Ovary (tissue), 9 donors: ENCODE results near the gene ZFPM1. TPM values are rescaled to one million over a fixed set of nuclear protein-coding genes. Genes with fewer than 3 reads are reported as not detected.

Source experiments
- DNase-seq, 5 donors: peaks; one replicate each; pipeline ENCODE4 v3.0.0-alpha.2; 2019 to 2020
- H3K27ac ChIP-seq, 2 donors: fragments of 200-600 bp; one replicate each; pipeline versions ENCODE4 v1.5.1 to v1.8.0; 2019 to 2022
- H3K27me3 ChIP-seq: fragments of 200-600 bp; one replicate; pipeline ENCODE4 v1.8.0; 2022
- H3K36me3 ChIP-seq: fragments of 200-600 bp; sonication (generic); one replicate; pipeline ENCODE4 v1.5.1; 2019
- H3K4me1 ChIP-seq: one replicate; pipeline ENCODE4 v1.8.1; 2013; ENCODE audit warnings: mild to moderate bottlenecking, moderate library complexity; ENCODE audit not compliant: insufficient read depth
- H3K4me3 ChIP-seq: fragments of 200-600 bp; sonication (generic); one replicate; pipeline ENCODE4 v1.5.1; 2017
- H3K9me3 ChIP-seq, 2 donors: fragments of 200-600 bp in 1 of 2; sonication (generic) in 1 of 2; one replicate each; pipeline versions ENCODE4 v1.5.1 to v1.8.1; 2013 to 2019; ENCODE audit warnings: mild to moderate bottlenecking in 1 of 2, moderate library complexity in 1 of 2
- CTCF ChIP-seq, 3 donors: fragments of 450-650 bp in 2 of 3; fragments of 200-600 bp in 1 of 3; IDR thresholded peaks; one replicate each; pipeline versions ENCODE4 v1.5.1 to v1.8.0; 2016 to 2022; ENCODE audit warnings: antibody characterized with exemption in 3 of 3, mild to moderate bottlenecking in 1 of 3
- EP300 ChIP-seq: sonication (generic); formaldehyde crosslinking; IDR thresholded peaks from one replicate; pipeline ENCODE4 v1.6.1; 2017; ENCODE audit warnings: antibody characterized with exemption
- POLR2A ChIP-seq: fragments of 450-650 bp; IDR thresholded peaks from one replicate; pipeline ENCODE4 v1.6.1; 2017; ENCODE audit warnings: antibody characterized with exemption, mild to moderate bottlenecking, moderate library complexity
- WGBS, 3 donors: extraction: QIAGEN DNeasy Blood & Tissue Kit in 1 of 3; methylation state at CpG; one replicate each; pipeline versions ENCODE4 v1.1.5 to v1.1.7; 2013 to 2017; 5-methylcytosine and 5-hydroxymethylcytosine counted together
- intact Hi-C, 4 donors: fragments of 100-400 bp; cut with DNase I; formaldehyde crosslinking; loops; one replicate each; pipeline versions ENCODE4 v1.11.0 to v1.15.1; 2022 to 2023
- polyA plus RNA-seq, 2 donors: library from polyadenylated mRNA; stranded (reverse); fragments of 200-250 nt in 1 of 2; fragments of 350-450 nt in 1 of 2; fragmentation: Illumina TruSeq in 1 of 2; extraction: RNeasy Lipid Tissue Mini Kit (QIAGEN cat#74804) in 1 of 2; gene quantifications; one replicate each; pipeline ENCODE4 v1.2.3, GENCODE V29; 2013 to 2014
- total RNA-seq, 7 donors: library from RNA; depleted of rRNA in 2 of 7; stranded (reverse); fragments of >200 nt in 2 of 7; fragmentation: NEBNext Ultra II Directional in 3 of 7; extraction: Animal tissue kit (Norgen Biotek cat#: 25700) in 3 of 7; gene quantifications; one replicate each; pipeline versions ENCODE4 v1.1.0 to v1.2.4, GENCODE V29; 2016 to 2023
- donor health status: DM: no; HTN: no; CAD: no; lungs with moderate emphysema.
- donor health status: DM: no; HTN: no; CAD: no.
- donor health status: Bipolar disorder and iron deficiency.
- donor health status: DM: yes; HTN: yes; CAD: no.
- donor health status: DM: no; HTN: no; CAD: no.
- donor health status: DM: yes; HTN: yes; CAD: no.

The ZFPM1 gene
- total and polyA plus RNA-seq, 9 donors: 0.10 to 11.4 (median 3.5) TPM

- Histone ChIP-seq H3K36me3 (no peaks in the 10 kb centered on the region), H3K4me1 (peaks cover 2% of the 10 kb centered on the region), H3K27me3 (no peaks in the 10 kb centered on the region), H3K4me3 (no peak overlapping the region), H3K9me3 (no peaks in the 10 kb centered on the region), H3K27ac (no peak overlapping the region)
- TF ChIP-seq CTCF (IDR thresholded peaks at IDR 0.05): peak; percentile 95 to 97 (median 97)
- no peak for TF ChIP-seq POLR2A
- no peak for TF ChIP-seq EP300
- intact Hi-C loops: loop anchor here (1.0 to 10.0 kb wide), 5 partner anchors 84 to 122 kb away; no protein-coding TSS in a partner anchor
- DNase-seq: peak; percentile 71 to 87 (median 83)
- WGBS, 3 donors: 11 to 19% (median 17%) methylated on average over 18 to 40 of the region's 40 CpGs
These were observed 10.1 kb upstream of the ZFPM1 start for GRCh38 chr16:88442727-88443576.

- Histone ChIP-seq H3K36me3 (no peaks in the 10 kb centered on the region), H3K27ac (no peak overlapping the region), H3K27me3 (no peaks in the 10 kb centered on the region), H3K4me1 (peaks cover 2% of the 10 kb centered on the region), H3K9me3 (no peaks in the 10 kb centered on the region), H3K4me3 (no peak overlapping the region)
- intact Hi-C loops: loop anchor here (2.0 to 10.0 kb wide), 4 partner anchors 82 to 120 kb away; no protein-coding TSS in a partner anchor
- peak in 1 of 5 donors; percentile 61 for DNase-seq
- TF ChIP-seq CTCF (IDR thresholded peaks at IDR 0.05) (no peak), POLR2A (no peak), EP300 (no peak)
- 28 to 42% (median 35%) methylated on average over 29 to 32 of the region's 32 CpGs for WGBS, 3 donors
These were observed 8.1 kb upstream of the ZFPM1 start for GRCh38 chr16:88444826-88445582.

- intact Hi-C loops: loop anchor here in 2 of 4 donors (2.0 to 10.0 kb wide), 2 partner anchors 81 to 119 kb away; no protein-coding TSS in a partner anchor
- H3K4me1 ChIP-seq: peaks cover 2% of the 10 kb centered on the region
- TF ChIP-seq EP300 (no peak), CTCF (IDR thresholded peaks at IDR 0.05) (no peak), POLR2A (no peak)
- no peak overlapping the region for H3K27ac ChIP-seq
- 41 to 63% (median 60%) methylated on average over 21 to 25 of the region's 25 CpGs for WGBS, 3 donors
- no peaks in the 10 kb centered on the region for H3K27me3 ChIP-seq
- no peak for DNase-seq
- no peak overlapping the region for H3K4me3 ChIP-seq
- no peaks in the 10 kb centered on the region for H3K36me3 ChIP-seq
- no peaks in the 10 kb centered on the region for H3K9me3 ChIP-seq
These were observed 7.5 kb upstream of the ZFPM1 start for GRCh38 chr16:88445583-88445960.

GRCh38 chr16:88446061-88446460 is 7.0 kb upstream of the ZFPM1 start:
- H3K36me3 ChIP-seq: no peaks in the 10 kb centered on the region
- H3K9me3 ChIP-seq: no peaks in the 10 kb centered on the region
- H3K4me3 ChIP-seq: no peak overlapping the region
- no peaks in the 10 kb centered on the region for H3K27me3 ChIP-seq
- TF ChIP-seq CTCF (IDR thresholded peaks at IDR 0.05): no peak
- TF ChIP-seq EP300: no peak
- no peak overlapping the region for H3K27ac ChIP-seq
- 60 to 72% (median 65%) methylated on average over 19 to 25 of the region's 25 CpGs for WGBS, 3 donors
- intact Hi-C loops: loop anchor here in 1 of 4 donors (10.0 kb wide), 1 partner anchor 119 kb away; no protein-coding TSS in a partner anchor
- no peak for DNase-seq
- H3K4me1 ChIP-seq: peaks cover 2% of the 10 kb centered on the region
